C4-2B (cell line): ENCODE results near the gene C11orf65.

Experiments
- CTCF ChIP-seq: fragments of 450-650 bp; conservative IDR thresholded peaks from 2 replicates; pipeline ENCODE4 v1.5.1; 2017; ENCODE audit warnings: mild to moderate bottlenecking
- ZFX ChIP-seq: fragments of 450-650 bp; IDR thresholded peaks from 2 replicates; pipeline ENCODE4 v1.6.1; 2017

- no peak for TF ChIP-seq CTCF
- TF ChIP-seq ZFX, result no peak
Measured at GRCh38 chr11:108491936-108492335, 24.6 kb upstream of the C11orf65 start.
